ENCODE measurements around the gene C10orf53. TPM values are rescaled to one million over a fixed set of nuclear protein-coding genes. Genes with fewer than 3 reads are reported as not detected.

C10orf53 gene
- total and polyA plus RNA-seq, 2 of the 4 experiments (the other 2 are of a cell fraction) = not detected

DNA sequence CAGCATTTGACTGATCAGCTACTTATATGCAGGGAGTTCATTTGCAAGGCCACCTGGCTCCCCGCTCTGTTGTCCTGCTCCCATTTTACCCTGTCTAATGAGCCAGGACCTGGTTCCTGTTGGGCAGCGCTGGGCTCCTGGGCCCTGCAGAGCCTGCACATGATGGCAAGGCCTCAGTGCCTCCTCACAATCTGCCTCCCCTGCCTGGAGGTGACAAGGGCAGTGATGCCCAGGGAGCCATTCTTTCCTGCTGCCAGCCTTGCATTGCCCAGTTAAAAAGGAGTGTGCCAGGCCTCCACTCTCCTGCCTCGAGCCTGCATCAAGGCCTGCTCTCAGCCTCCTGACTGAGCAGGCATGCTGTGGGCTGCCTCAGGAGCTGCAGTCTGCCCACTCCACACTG lies 37.1 kb upstream of the C10orf53 start:
- Histone ChIP-seq H3K18ac (ENCODE audit: low read depth, low read length) (no peak overlapping the region), H4K20me1 (ENCODE audit: insufficient read depth, low read length) (no peaks in the 10 kb centered on the region), H3K4me2 (ENCODE audit: low read depth, low read length) (no peak overlapping the region), H3K27ac (ENCODE audit: insufficient read depth, low read length) (no peak overlapping the region), H2AK9ac (replicated peaks; ENCODE audit: low read depth, low read length, poor library complexity) (no peak overlapping the region), H3K14ac (replicated peaks; ENCODE audit: low read depth, low read length) (no peak overlapping the region), H3K9me3 (ENCODE audit: control insufficient read depth, insufficient read depth, low read length) (no peaks in the 10 kb centered on the region), H2BK20ac (ENCODE audit: low read depth, low read length) (no peak overlapping the region), H2BK120ac (ENCODE audit: low read depth, low read length) (no peak overlapping the region), H3K9ac (ENCODE audit: low read depth, low read length) (no peak overlapping the region), H2BK5ac (ENCODE audit: low read depth, low read length, poor library complexity, severe bottlenecking) (no peak overlapping the region), H3K23ac (ENCODE audit: low read depth, low read length) (no peak overlapping the region), H3K4me1 (ENCODE audit: control insufficient read depth, insufficient read depth, low read length) (no peaks in the 10 kb centered on the region), H2BK15ac (ENCODE audit: low read depth, low read length) (no peak overlapping the region), H2AK5ac (ENCODE audit: low read depth, low read length) (no peak overlapping the region), H4K91ac (ENCODE audit: insufficient read depth, low read depth, low read length) (no peak overlapping the region), H2AFZ (replicated peaks; ENCODE audit: low read length, poor library complexity) (no peak overlapping the region), H3K36me3 (ENCODE audit: control insufficient read depth, insufficient read depth, low read length) (no peaks in the 10 kb centered on the region), H3K27me3 (ENCODE audit: control insufficient read depth, insufficient read depth, low read length) (peaks cover 12% of the 10 kb centered on the region), H3K9me1 (ENCODE audit: insufficient read depth, low read length) (no peaks in the 10 kb centered on the region), H3K4me3 (ENCODE audit: insufficient read depth, low read depth, low read length) (no peak overlapping the region), H4K5ac (ENCODE audit: low read depth, low read length) (no peak overlapping the region), H3K79me1 (ENCODE audit: low read depth in 1 of 2, low read length in 2 of 2) (no peaks in the 10 kb centered on the region), H3K4ac (ENCODE audit: low read depth, low read length) (no peak overlapping the region), H3K56ac (ENCODE audit: extremely low read depth, insufficient read depth, low read length) (no peak overlapping the region), H4K8ac (ENCODE audit: low read depth in 2 of 2, low read length in 2 of 2) (no peak overlapping the region)
- ChIA-PET CTCF (no interaction called here), POLR2A (ENCODE audit: unreplicated experiment) (no interaction called here)
- WGBS, 2 experiments (ENCODE audit: extremely low coverage in 2 of 2, insufficient read length in 1 of 2) = 58% methylated on average over 2 of the region's 3 CpGs; no CpG with 5 or more reads in 1 of the 2 experiments
- intact Hi-C loops (cut with micrococcal nuclease) (no loop called here), dilution Hi-C loops (cut with HindIII; ENCODE audit: low sequenced_read_pairs, unreplicated experiment) (no loop called here), in situ Hi-C loops (cut with MboI; ENCODE audit: low sequenced_read_pairs) (no loop called here)
- ATAC-seq (ENCODE audit: low read depth) (no peak), DNase-seq (no peak)
- TF ChIP-seq RAD21 (IDR thresholded peaks at IDR 0.05; ENCODE audit: low read length) = no peak
- BruUV-seq (replicated peaks) = no TSS peak

Data from IMR-90 (cell line).